ENCODE results near the gene SMG6. TPM values are rescaled to one million over a fixed set of nuclear protein-coding genes. Genes with fewer than 3 reads are reported as not detected.

SMG6 gene
- total RNA-seq, 1 experiment from 2014 or later, result 25.6 TPM

GRCh38 chr17:2064147-2064489 lies 239.5 kb downstream of the SMG6 start:
- DNase-seq (ENCODE audit: low spot score), result no peak
- Mint-ChIP-seq H3K4me3 (no peak overlapping the region), H3K27ac (no peak overlapping the region), H3K9me3 (no peaks in the 10 kb centered on the region), H3K36me3 (peaks cover 3% of the 10 kb centered on the region), H3K4me1 (peaks cover 36% of the 10 kb centered on the region), H3K27me3 (ENCODE audit: low read depth) (peaks cover 23% of the 10 kb centered on the region)
- ATAC-seq, result no peak
- TF ChIP-seq RORB (CRISPR knock-in tag; IDR thresholded peaks at IDR 0.05), result no peak
- TF ChIP-seq MYBL2 (CRISPR knock-in tag; IDR thresholded peaks at IDR 0.05), result no peak
- TF ChIP-seq ZNF121 (CRISPR knock-in tag; IDR thresholded peaks at IDR 0.05), result no peak
- TF ChIP-seq GABPB1 (CRISPR knock-in tag; IDR thresholded peaks at IDR 0.05), result no peak
- TF ChIP-seq TEAD4 (CRISPR knock-in tag; IDR thresholded peaks at IDR 0.05), result no peak
- no peak for TF ChIP-seq ZMAT4 (CRISPR knock-in tag; IDR thresholded peaks at IDR 0.05)
- TF ChIP-seq ZNF532 (CRISPR knock-in tag; IDR thresholded peaks at IDR 0.05; ENCODE audit: borderline replicate concordance), result no peak
- TF ChIP-seq SMAD4 (CRISPR knock-in tag; IDR thresholded peaks at IDR 0.05), result no peak
- TF ChIP-seq FOXP4 (CRISPR knock-in tag; IDR thresholded peaks at IDR 0.05), result no peak
- TF ChIP-seq ELF4 (CRISPR knock-in tag; IDR thresholded peaks at IDR 0.05; ENCODE audit: low read depth), result no peak
- TF ChIP-seq HMGXB4 (CRISPR knock-in tag; IDR thresholded peaks at IDR 0.05), result no peak
- ChIA-PET POLR2A (no interaction called here), CTCF (interaction anchor here (0.7 to 11.0 kb wide), 7 partner anchors 7 to 197 kb away, joined by 3 to 96 read pairs (median 6); partner anchors contain the start of gene HIC1)

GRCh38 chr17:2063261-2064146 lies 240.1 kb downstream of the SMG6 start:
- Mint-ChIP-seq H3K27me3 (ENCODE audit: low read depth) (peaks cover 27% of the 10 kb centered on the region), H3K4me3 (no peak overlapping the region), H3K27ac (0 out of 2 replicates have a peak overlapping the region, but pooled peaks have one; percentile 53), H3K36me3 (peaks cover 3% of the 10 kb centered on the region), H3K4me1 (peaks cover 36% of the 10 kb centered on the region), H3K9me3 (no peaks in the 10 kb centered on the region)
- CTCF ChIA-PET, result interaction anchor here (1.1 to 11.0 kb wide), 6 partner anchors 7 to 181 kb away, joined by 3 to 96 read pairs (median 6); partner anchors contain the start of gene HIC1
- POLR2A ChIA-PET, result interaction anchor here (0.5 kb wide), 1 partner anchor 1260 kb away, joined by 3 read pairs; no protein-coding TSS in a partner anchor
- DNase-seq (ENCODE audit: low spot score), result no peak
- no peak for ATAC-seq
- TF ChIP-seq NR2C2 (CRISPR knock-in tag; IDR thresholded peaks at IDR 0.05), result no peak
- TF ChIP-seq GRHL2 (CRISPR knock-in tag; IDR thresholded peaks at IDR 0.05; ENCODE audit: insufficient replicate concordance, severe bottlenecking), result no peak

Measured in WTC11 (cell line).